PC-9 (cell line): ENCODE data around the gene PXN. TPM values are rescaled to one million over a fixed set of nuclear protein-coding genes. Genes with fewer than 3 reads are reported as not detected.

Experiments
- BruUV-seq: library from RNA; stranded (reverse); fragments of 400-500 nt; replicated peaks from 2 replicates; lab custom pipeline; 2021; lab: Mats Ljungman, UMichigan
- CTCF ChIA-PET: fragments of 300-600 bp; sonication (Branson Sonifier 250); formaldehyde crosslinking; loops from one replicate; lab custom pipeline; 2022; ENCODE audit warnings: antibody characterized with exemption; lab: Charles Lee
- POLR2A ChIA-PET: fragments of 300-600 bp; sonication (Branson Sonifier 250); formaldehyde crosslinking; loops from one replicate; lab custom pipeline; 2022; ENCODE audit warnings: antibody characterized with exemption; ENCODE audit not compliant: unreplicated experiment; lab: Charles Lee
- DNase-seq, 2 experiments: peaks; one replicate each; pipeline versions ENCODE4 v3.0.0 to v3.0.0-alpha.2; 2015 to 2022; ENCODE audit warnings: mixed read lengths in 1 of 2
- H2AFZ ChIP-seq: fragments of 200-600 bp; sonication (generic); 2 replicates; pipeline ENCODE4 v1.8.1; 2017; ENCODE audit warnings: antibody characterized with exemption
- H3F3A ChIP-seq: fragments of 200-600 bp; sonication (generic); 2 replicates; pipeline ENCODE4 v1.8.1; 2017; ENCODE audit warnings: antibody characterized with exemption, mild to moderate bottlenecking, low read depth; ENCODE audit not compliant: insufficient read depth
- H3K27ac ChIP-seq: fragments of 200-600 bp; sonication (generic); 2 replicates; pipeline ENCODE4 v1.6.1; 2016; ENCODE audit warnings: mixed run types
- H3K27me3 ChIP-seq: fragments of 200-600 bp; sonication (generic); 2 replicates; pipeline ENCODE4 v1.6.1; 2016; ENCODE audit warnings: low read depth, mixed run types; ENCODE audit not compliant: insufficient read depth
- H3K36me3 ChIP-seq: fragments of 200-600 bp; sonication (generic); 2 replicates; pipeline ENCODE4 v1.6.1; 2016; ENCODE audit warnings: low read depth, mixed run types
- H3K4me1 ChIP-seq: fragments of 200-600 bp; sonication (generic); replicated peaks from 2 replicates; pipeline ENCODE4 v1.6.1; 2016; ENCODE audit warnings: mixed run types; ENCODE audit not compliant: insufficient read depth
- H3K4me2 ChIP-seq: fragments of 200-600 bp; sonication (generic); 2 replicates; pipeline ENCODE4 v1.6.1; 2017; ENCODE audit warnings: mixed run types
- H3K4me3 ChIP-seq: fragments of 200-600 bp; sonication (generic); 2 replicates; pipeline ENCODE4 v1.6.1; 2016; ENCODE audit warnings: mixed run types
- H3K79me2 ChIP-seq: fragments of 200-600 bp; sonication (generic); 2 replicates; pipeline ENCODE4 v1.6.1; 2017; ENCODE audit warnings: low read depth, mixed run types
- H3K9me2 ChIP-seq: fragments of 200-600 bp; sonication (generic); 2 replicates; pipeline ENCODE4 v1.8.1; 2017; ENCODE audit warnings: mild to moderate bottlenecking; ENCODE audit not compliant: insufficient read depth
- H3K9me3 ChIP-seq: fragments of 200-600 bp; sonication (generic); 2 replicates; pipeline ENCODE4 v1.8.1; 2016; ENCODE audit warnings: low read depth; ENCODE audit not compliant: insufficient read depth
- H4K20me1 ChIP-seq: fragments of 200-600 bp; sonication (generic); 2 replicates; pipeline ENCODE4 v1.8.1; 2017; ENCODE audit not compliant: insufficient read depth
- CTCF ChIP-seq: fragments of 200-600 bp; sonication (generic); conservative IDR thresholded peaks from 2 replicates; pipeline ENCODE4 v1.6.1; 2017; ENCODE audit warnings: mixed run types, antibody characterized with exemption, mild to moderate bottlenecking, moderate library complexity
- EZH2 ChIP-seq: fragments of 200-600 bp; sonication (generic); IDR thresholded peaks from 2 replicates; pipeline ENCODE4 v1.8.0; 2017; ENCODE audit warnings: antibody characterized with exemption, low read depth
- intact Hi-C: fragments of 100-400 bp; cut with micrococcal nuclease; formaldehyde crosslinking; loops from one replicate; pipeline ENCODE4 v1.10.0; 2022; ENCODE audit not compliant: unreplicated experiment
- total RNA-seq: library from RNA; stranded (reverse); gene quantifications from 2 replicates; pipeline ENCODE4 v1.2.3, GENCODE V29; 2021

PXN gene
- total RNA-seq, 1 experiment from 2014 or later: 218 TPM

DNA sequence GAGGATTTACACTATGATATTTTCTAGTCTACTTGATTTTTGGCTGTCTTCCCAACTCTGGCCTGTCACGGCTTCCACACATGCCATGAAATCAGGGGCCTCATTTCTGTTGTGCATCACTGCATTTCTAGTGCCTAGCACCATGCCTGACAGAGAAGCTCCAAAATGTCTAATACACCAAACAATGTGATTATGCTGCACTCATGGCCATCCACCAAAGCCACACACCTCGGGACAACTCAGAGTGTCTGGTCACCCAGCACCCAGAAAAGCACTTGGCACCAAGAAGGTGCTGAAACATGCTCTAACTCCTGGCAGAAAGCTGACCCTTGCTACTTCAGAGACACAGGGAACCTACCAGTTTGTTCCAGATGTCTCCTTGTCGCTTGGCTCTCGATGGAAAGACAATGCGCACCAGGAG is 82.3 kb downstream of the PXN start:
- no TSS peak for BruUV-seq
- H3K36me3 ChIP-seq: peaks cover 28% of the 10 kb centered on the region
- H3K79me2 ChIP-seq: peaks cover 34% of the 10 kb centered on the region
- no peaks in the 10 kb centered on the region for H3K9me3 ChIP-seq
- no peak for TF ChIP-seq EZH2
- no peak for TF ChIP-seq CTCF
- peaks cover 27% of the 10 kb centered on the region for H3K4me1 ChIP-seq
- no peak overlapping the region for H2AFZ ChIP-seq
- H3K4me2 ChIP-seq: peak overlapping the region; percentile 30; the same call in 1 of the 2 replicates
- no peaks in the 10 kb centered on the region for H3K27me3 ChIP-seq
- no peaks in the 10 kb centered on the region for H3K9me2 ChIP-seq
- ChIA-PET CTCF (no interaction called here), POLR2A (interaction anchor here (0.6 kb wide), 1 partner anchor 18 kb away, joined by 5 read pairs; the partner anchor contains the start of gene RPLP0)
- peak overlapping the region; percentile 84 for H3K27ac ChIP-seq
- H4K20me1 ChIP-seq: peaks cover 33% of the 10 kb centered on the region
- no peak overlapping the region for H3K4me3 ChIP-seq
- intact Hi-C loops: no loop called here
- peaks cover 42% of the 10 kb centered on the region for H3F3A ChIP-seq
- no peak for DNase-seq

- Histone ChIP-seq H3K4me1 (peaks cover 27% of the 10 kb centered on the region), H3K9me2 (no peaks in the 10 kb centered on the region), H3K4me3 (no peak overlapping the region), H3K36me3 (peaks cover 26% of the 10 kb centered on the region), H2AFZ (no peak overlapping the region), H3K9me3 (no peaks in the 10 kb centered on the region), H3K27ac (peak overlapping the region; percentile 84), H3K27me3 (no peaks in the 10 kb centered on the region), H3K4me2 (peak overlapping the region; percentile 30), H4K20me1 (peaks cover 29% of the 10 kb centered on the region), H3F3A (peaks cover 42% of the 10 kb centered on the region), H3K79me2 (peaks cover 24% of the 10 kb centered on the region)
- ChIA-PET CTCF (interaction anchor here (0.6 to 1.2 kb wide), 5 partner anchors 17 to 288 kb away, joined by 6 to 18 read pairs (median 9); partner anchors contain the start of genes PXN and RPLP0), POLR2A (interaction anchor here (0.6 to 1.0 kb wide), 8 partner anchors 10 to 162 kb away, joined by 4 to 15 read pairs (median 8); partner anchors contain the start of gene RPLP0)
- peak; percentile 61 to 88 for DNase-seq
- no peak for TF ChIP-seq EZH2
- no peak for TF ChIP-seq CTCF
- no TSS peak for BruUV-seq
- intact Hi-C loops: no loop called here
Observed at GRCh38 chr12:120181991-120182631, 83.4 kb downstream of the PXN start.

GRCh38 chr12:120180975-120181374 is 84.6 kb downstream of the PXN start:
- CTCF ChIA-PET: no interaction called here
- H2AFZ ChIP-seq: no peak overlapping the region
- intact Hi-C loops: no loop called here
- no peak overlapping the region for H3K4me3 ChIP-seq
- peaks cover 21% of the 10 kb centered on the region for H4K20me1 ChIP-seq
- H3K4me1 ChIP-seq: peaks cover 27% of the 10 kb centered on the region
- H3K4me2 ChIP-seq: no peak overlapping the region
- H3F3A ChIP-seq: peaks cover 41% of the 10 kb centered on the region
- POLR2A ChIA-PET: no interaction called here
- H3K79me2 ChIP-seq: peaks cover 18% of the 10 kb centered on the region
- H3K9me3 ChIP-seq: no peaks in the 10 kb centered on the region
- no peak for DNase-seq
- peaks cover 26% of the 10 kb centered on the region for H3K36me3 ChIP-seq
- no peaks in the 10 kb centered on the region for H3K9me2 ChIP-seq
- H3K27ac ChIP-seq: 0 out of 2 replicates have a peak overlapping the region, but pooled peaks have one; percentile 84
- BruUV-seq: no TSS peak
- TF ChIP-seq EZH2: no peak
- no peak for TF ChIP-seq CTCF
- no peaks in the 10 kb centered on the region for H3K27me3 ChIP-seq
